HepG2 (cell line): ENCODE data around the gene RNF208. TPM values are rescaled to one million over a fixed set of nuclear protein-coding genes. Genes with fewer than 3 reads are reported as not detected.

Experiments
- ATF7-NPFF ChIP-seq: sonication (generic); formaldehyde crosslinking; IDR thresholded peaks from 2 replicates; pipeline ENCODE4 v1.8.1; 2023; ENCODE audit warnings: mild to moderate bottlenecking, low read depth, missing genetic modification reagents, moderate library complexity
- CCAR2 ChIP-seq: fragments of 200-400 bp; formaldehyde crosslinking; optimal IDR thresholded peaks from 2 replicates; pipeline ENCODE3; 2018; ENCODE audit warnings: low read depth, mild to moderate bottlenecking, low read length, moderate library complexity
- DNMT3B ChIP-seq: conservative IDR thresholded peaks from 2 replicates; pipeline ENCODE4 v1.6.1; 2016; ENCODE audit warnings: missing biosample characterization, control low read depth
- ESRRA ChIP-seq: sonication (generic); formaldehyde crosslinking; IDR thresholded peaks from 2 replicates; pipeline ENCODE4 v1.5.1; 2020; ENCODE audit warnings: mild to moderate bottlenecking, low read depth, missing genetic modification reagents
- HIC2 ChIP-seq: sonication (generic); formaldehyde crosslinking; IDR thresholded peaks from 2 replicates; pipeline ENCODE4 v1.9.0; 2022; ENCODE audit warnings: low read depth, missing genetic modification reagents
- HNF4G ChIP-seq, 2 experiments: sonication (generic) in 1 of 2; formaldehyde crosslinking in 1 of 2; IDR thresholded peaks; 2 replicates each; pipeline versions ENCODE4 v1.4.0 to v1.6.1; 2011 to 2020; ENCODE audit warnings: borderline replicate concordance in 2 of 2, low read depth in 2 of 2, mild to moderate bottlenecking in 2 of 2, low read length in 1 of 2, missing genetic modification reagents in 1 of 2, moderate library complexity in 1 of 2
- IKZF4 ChIP-seq: sonication (generic); formaldehyde crosslinking; IDR thresholded peaks from 2 replicates; pipeline ENCODE4 v1.5.1; 2020; ENCODE audit warnings: borderline replicate concordance, mild to moderate bottlenecking, low read depth, missing genetic modification reagents; ENCODE audit errors: not compliant biosample characterization
- MAFF ChIP-seq: IDR thresholded peaks from 2 replicates; pipeline ENCODE4 v1.6.1; 2011; ENCODE audit warnings: low read depth, low read length, improper control_type of control experiment
- MAFG ChIP-seq: sonication (generic); formaldehyde crosslinking; IDR thresholded peaks from 2 replicates; pipeline ENCODE4 v1.5.1; 2020; ENCODE audit warnings: mild to moderate bottlenecking, missing genetic modification reagents
- MIER3 ChIP-seq: IDR thresholded peaks from 2 replicates; pipeline ENCODE4 v1.6.1; 2016; ENCODE audit warnings: missing compliant biosample characterization, borderline replicate concordance
- MTA1 ChIP-seq: sonication (generic); formaldehyde crosslinking; IDR thresholded peaks from 2 replicates; pipeline ENCODE4 v1.4.0; 2020; ENCODE audit warnings: missing genetic modification reagents, mild to moderate bottlenecking, borderline replicate concordance
- MXD4 ChIP-seq: IDR thresholded peaks from 2 replicates; pipeline ENCODE4 v1.6.1; 2016; ENCODE audit warnings: mild to moderate bottlenecking, missing biosample characterization, missing genetic modification reagents
- NONO ChIP-seq, 2 experiments: fragments of 450-650 bp in 1 of 2; sonication (generic) in 1 of 2; formaldehyde crosslinking in 1 of 2; IDR thresholded peaks in 1 of 2; conservative IDR thresholded peaks in 1 of 2; 2 replicates each; pipeline versions ENCODE4 v1.6.1 to v1.8.0; 2017 to 2022; ENCODE audit warnings: mild to moderate bottlenecking in 1 of 2, missing genetic modification reagents in 1 of 2, moderate library complexity in 1 of 2
- PHF8 ChIP-seq: sonication (generic); formaldehyde crosslinking; IDR thresholded peaks from 2 replicates; pipeline ENCODE4 v1.5.0; 2020; ENCODE audit warnings: missing genetic modification reagents
- RAD51 ChIP-seq: fragments of 450-650 bp; IDR thresholded peaks from 2 replicates; pipeline ENCODE4 v1.6.1; 2016; ENCODE audit warnings: borderline replicate concordance
- RFXAP ChIP-seq: sonication (generic); formaldehyde crosslinking; IDR thresholded peaks from 2 replicates; pipeline ENCODE4 v1.4.0; 2020; ENCODE audit warnings: missing genetic modification reagents, borderline replicate concordance
- SALL2 ChIP-seq: sonication (generic); formaldehyde crosslinking; IDR thresholded peaks from 2 replicates; pipeline ENCODE4 v1.8.1; 2023; ENCODE audit warnings: mild to moderate bottlenecking, missing genetic modification reagents, inconsistent platforms
- TFAP4 ChIP-seq: sonication (generic); IDR thresholded peaks from 2 replicates; pipeline ENCODE4 v1.6.1; 2016; ENCODE audit warnings: low read depth, borderline replicate concordance
- THAP11 ChIP-seq: IDR thresholded peaks from 2 replicates; pipeline ENCODE4 v1.6.1; 2016; ENCODE audit warnings: missing biosample characterization, missing genetic modification reagents
- ZBTB7A ChIP-seq: sonication (generic); formaldehyde crosslinking; IDR thresholded peaks from 2 replicates; pipeline ENCODE4 v1.8.0; 2022; ENCODE audit warnings: mild to moderate bottlenecking, missing genetic modification reagents
- ZBTB7B ChIP-seq: sonication (generic); formaldehyde crosslinking; IDR thresholded peaks from 2 replicates; pipeline ENCODE4 v1.4.0; 2020; ENCODE audit warnings: missing genetic modification reagents
- ZFP41 ChIP-seq: sonication (generic); formaldehyde crosslinking; IDR thresholded peaks from 2 replicates; pipeline ENCODE4 v1.4.0; 2020; ENCODE audit warnings: mild to moderate bottlenecking, missing genetic modification reagents, borderline replicate concordance
- ZNF317 ChIP-seq: sonication (generic); formaldehyde crosslinking; IDR thresholded peaks from 2 replicates; pipeline ENCODE4 v1.5.0; 2020; ENCODE audit warnings: mild to moderate bottlenecking, missing genetic modification reagents
- ZNF350 ChIP-seq: sonication (generic); formaldehyde crosslinking; IDR thresholded peaks from 2 replicates; pipeline ENCODE4 v1.4.0; 2020; ENCODE audit warnings: mild to moderate bottlenecking, low read depth, missing genetic modification reagents, borderline replicate concordance
- ZNF552 ChIP-seq: sonication (generic); formaldehyde crosslinking; IDR thresholded peaks from 2 replicates; pipeline ENCODE4 v1.9.0; 2022; ENCODE audit warnings: missing genetic modification reagents, mild to moderate bottlenecking, borderline replicate concordance
- ZNF772 ChIP-seq: sonication (generic); formaldehyde crosslinking; IDR thresholded peaks from 2 replicates; pipeline ENCODE4 v1.5.0; 2020; ENCODE audit warnings: mild to moderate bottlenecking, missing genetic modification reagents
- ZNF782 ChIP-seq: sonication (generic); formaldehyde crosslinking; IDR thresholded peaks from 2 replicates; pipeline ENCODE4 v1.4.0; 2020; ENCODE audit warnings: missing genetic modification reagents, mild to moderate bottlenecking, borderline replicate concordance
- ZSCAN25 ChIP-seq: sonication (generic); formaldehyde crosslinking; IDR thresholded peaks from 2 replicates; pipeline ENCODE4 v1.8.0; 2022; ENCODE audit warnings: mild to moderate bottlenecking, missing genetic modification reagents
- ZSCAN29 ChIP-seq: sonication (generic); formaldehyde crosslinking; conservative IDR thresholded peaks from 2 replicates; pipeline ENCODE4 v1.4.0; 2020; ENCODE audit warnings: mild to moderate bottlenecking, missing genetic modification reagents
- polyA plus RNA-seq, 8 experiments: library from polyadenylated mRNA; depleted of rRNA in 3 of 8; stranded (reverse) in 7 of 8; unstranded in 1 of 8; fragments of >200 nt; fragmentation: Illumina TruSeq in 4 of 8; extraction: Trizol in 4 of 8; gene quantifications; 2 replicates each; pipeline versions ENCODE4 v1.2.1 to v1.2.3, GENCODE V29; 2011 to 2016; ENCODE audit warnings: low read depth in 4 of 8, missing spikeins in 1 of 8, mixed read lengths in 1 of 8; ENCODE audit not compliant: insufficient read depth in 1 of 8
- total RNA-seq, 5 experiments: library from RNA; depleted of rRNA; stranded (reverse); fragments of >200 nt; fragmentation: Illumina TruSeq; extraction: Trizol; gene quantifications; 2 replicates each; pipeline ENCODE4 v1.2.3, GENCODE V29; 2016; ENCODE audit warnings: low read depth in 1 of 5

The RNF208 gene
- total and polyA plus RNA-seq, 2 of the 13 experiments (the other 11 are each of a cell fraction or from before 2014, with no cell fraction given) = 1.6 to 2.1 TPM

- TF ChIP-seq CCAR2 = no peak
- no peak for TF ChIP-seq MAFG (CRISPR knock-in tag)
- TF ChIP-seq PHF8 (CRISPR knock-in tag) = 0 out of 2 replicates have a peak, but pooled peaks have one; percentile 25
- TF ChIP-seq ESRRA (CRISPR knock-in tag) = peak; percentile 84
- TF ChIP-seq MIER3 = no peak
- peak; percentile 78; the same call in 1 of the 2 replicates for TF ChIP-seq MTA1 (CRISPR knock-in tag)
- no peak for TF ChIP-seq ZNF317 (CRISPR knock-in tag)
- no peak for TF ChIP-seq SALL2 (CRISPR knock-in tag)
- TF ChIP-seq ZSCAN25 (CRISPR knock-in tag) = peak; percentile 55; the same call in 1 of the 2 replicates
- TF ChIP-seq ZNF552 (CRISPR knock-in tag) = no peak
- no peak for TF ChIP-seq DNMT3B (CRISPR knock-in tag)
- peak; percentile 22; the same call in 1 of the 2 replicates for TF ChIP-seq RFXAP (CRISPR knock-in tag)
- no peak for TF ChIP-seq THAP11 (CRISPR knock-in tag)
- peak; percentile 57 for TF ChIP-seq ZBTB7B
- no peak for TF ChIP-seq ZBTB7A
- peak; percentile 76 for TF ChIP-seq HIC2
- TF ChIP-seq NONO (IDR thresholded peaks at IDR 0.05) = no peak
- 0 out of 2 replicates have a peak, but pooled peaks have one; percentile 23 for TF ChIP-seq NONO (CRISPR knock-in tag; conservative IDR thresholded peaks at IDR 0.05)
- TF ChIP-seq HNF4G (IDR thresholded peaks at IDR 0.05; ENCODE audit: borderline replicate concordance, low read depth, low read length) = peak; percentile 49; the same call in 1 of the 2 replicates
- no peak for TF ChIP-seq HNF4G (CRISPR knock-in tag; IDR thresholded peaks at IDR 0.05; ENCODE audit: borderline replicate concordance, low read depth)
- no peak for TF ChIP-seq MAFF
- TF ChIP-seq ZSCAN29 (CRISPR knock-in tag) = no peak
- peak; percentile 46; the same call in 1 of the 2 replicates for TF ChIP-seq ZNF782 (CRISPR knock-in tag)
- TF ChIP-seq ZNF350 (CRISPR knock-in tag) = no peak
- TF ChIP-seq TFAP4 = peak; percentile 42; the same call in 1 of the 2 replicates
- no peak for TF ChIP-seq ZFP41
- no peak for TF ChIP-seq IKZF4 (CRISPR knock-in tag)
- peak; percentile 25; the same call in 1 of the 2 replicates for TF ChIP-seq MXD4 (CRISPR knock-in tag)
- TF ChIP-seq ATF7-NPFF (CRISPR knock-in tag) = no peak
- no peak for TF ChIP-seq ZNF772 (CRISPR knock-in tag)
- TF ChIP-seq RAD51 = no peak
Observed at GRCh38 chr9:137221506-137222111, 431 bp downstream of the RNF208 start (continued).
